Measurements from ENCODE around the gene OR2L3.
"Not testable (repeated sequence)": the region's sequence is repeated elsewhere in the genome, so short reads cannot be mapped to it uniquely, and the experiment has no call there.

OR2L3 gene

GRCh38 chr1:248046536-248046935 lies at the start of gene OR2L3:
Gene OR2L3 (plus strand): TSS chr1:248046836. CDS start chr1:248060682, 13,846 bp downstream.
- DNase-seq, result no peak

GRCh38 chr1:247998811-247999210 lies 47.8 kb upstream of the OR2L3 start:
- no peak for DNase-seq

GRCh38 chr1:248000169-248000568 lies 46.5 kb upstream of the OR2L3 start:
- DNase-seq, result no peak

GRCh38 chr1:248007778-248008177 lies 38.9 kb upstream of the OR2L3 start:
- DNase-seq, result no peak

GRCh38 chr1:248009681-248010080 lies 37.0 kb upstream of the OR2L3 start:
- no peak for DNase-seq

- no peak for DNase-seq
Measured at GRCh38 chr1:248013229-248013710, 33.4 kb upstream of the OR2L3 start, which contains the start of gene OR2L5. Gene OR2L5 (plus strand): TSS chr1:248013660. CDS start chr1:248021948, 8,288 bp downstream.

GRCh38 chr1:248015803-248016202 lies 30.8 kb upstream of the OR2L3 start:
- DNase-seq, result no peak

- DNase-seq, result no peak
Measured at GRCh38 chr1:248029770-248030169, 16.9 kb upstream of the OR2L3 start, which contains the start of gene OR2L2. Gene OR2L2 (plus strand): TSS chr1:248030070. CDS start chr1:248038268, 8,198 bp downstream.

- no peak for DNase-seq
Measured at GRCh38 chr1:248045209-248045608, 1.4 kb upstream of the OR2L3 start.

GRCh38 chr1:248047008-248047407 lies 372 bp downstream of the OR2L3 start:
- DNase-seq, result no peak

GRCh38 chr1:248054671-248055070 lies 8.0 kb downstream of the OR2L3 start:
- no peak for DNase-seq

- DNase-seq, result no peak
Measured at GRCh38 chr1:248055261-248055660, 8.6 kb downstream of the OR2L3 start.

- no peak for DNase-seq
Measured at GRCh38 chr1:248065071-248065470, 18.4 kb downstream of the OR2L3 start.

- DNase-seq, result no peak
Measured at GRCh38 chr1:248065604-248066003, 19.0 kb downstream of the OR2L3 start.

GRCh38 chr1:248083864-248084263 lies 37.2 kb downstream of the OR2L3 start:
- DNase-seq, result not testable (repeated sequence)

GRCh38 chr1:248094884-248095283 lies 48.2 kb downstream of the OR2L3 start, which contains the start of gene OR2L13:
Gene OR2L13 (plus strand): TSS chr1:248095184. CDS start chr1:248099376, 4,192 bp downstream.
- DNase-seq, result no peak

GRCh38 chr1:248098529-248098928 lies 51.9 kb downstream of the OR2L3 start:
- DNase-seq, result no peak

- no peak for DNase-seq
Measured at GRCh38 chr1:248102847-248103246, 56.2 kb downstream of the OR2L3 start.

GRCh38 chr1:248111157-248111556 lies 64.5 kb downstream of the OR2L3 start:
- DNase-seq, result no peak

All from stimulated activated CD4-positive, alpha-beta T cell treated with anti-CD3 and anti-CD28 coated beads, Interleukin-4, amount 100 ng/mL, for 4 hours (primary cell).